ENCODE results near the gene SPTBN1. TPM values are rescaled to one million over a fixed set of nuclear protein-coding genes. Genes with fewer than 3 reads are reported as not detected.

Gene SPTBN1
- total and polyA plus RNA-seq, 2 of the 13 experiments (the other 11 are each of a cell fraction or from before 2014, with no cell fraction given) = 123 to 299 TPM

GRCh38 chr2:54574107-54574859, 118.2 kb downstream of the SPTBN1 start (continued):
- TF ChIP-seq RFX3 (CRISPR knock-in tag; IDR thresholded peaks at IDR 0.05) = no peak
- TF ChIP-seq SMYD3 (CRISPR knock-in tag; IDR thresholded peaks at IDR 0.05) = no peak
- no peak for TF ChIP-seq GABPA (IDR thresholded peaks at IDR 0.05; ENCODE audit: low read depth, low read length)
- no peak for TF ChIP-seq GABPA (CRISPR knock-in tag; IDR thresholded peaks at IDR 0.05; ENCODE audit: low read depth)
- TF ChIP-seq ZNF350 (CRISPR knock-in tag; IDR thresholded peaks at IDR 0.05; ENCODE audit: borderline replicate concordance, low read depth) = peak; percentile 36; the same call in 1 of the 2 replicates
- TF ChIP-seq HOMEZ (CRISPR knock-in tag; IDR thresholded peaks at IDR 0.05; ENCODE audit: low read depth) = peak; percentile 60; the same call in 1 of the 2 replicates
- TF ChIP-seq, protein P1, sequence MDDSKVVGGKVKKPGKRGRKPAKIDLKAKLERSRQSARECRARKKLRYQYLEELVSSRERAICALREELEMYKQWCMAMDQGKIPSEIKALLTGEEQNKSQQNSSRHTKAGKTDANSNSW (CRISPR knock-in tag; IDR thresholded peaks at IDR 0.05; ENCODE audit: borderline replicate concordance) = no peak
- no peak for TF ChIP-seq SMC3 (IDR thresholded peaks at IDR 0.05; ENCODE audit: low read length)
- no peak for TF ChIP-seq REPIN1 (CRISPR knock-in tag; IDR thresholded peaks at IDR 0.05; ENCODE audit: borderline replicate concordance, low read depth)
- no peak for TF ChIP-seq HNRNPUL1 (IDR thresholded peaks at IDR 0.05; ENCODE audit: low read depth, low read length)
- no peak for TF ChIP-seq BRD4 (CRISPR knock-in tag; IDR thresholded peaks at IDR 0.05)
- TF ChIP-seq SOX6 (IDR thresholded peaks at IDR 0.05) = no peak
- peak; percentile 97 for TF ChIP-seq SOX6 (CRISPR knock-in tag; IDR thresholded peaks at IDR 0.05)
- TF ChIP-seq ZNF75D (CRISPR knock-in tag; IDR thresholded peaks at IDR 0.05; ENCODE audit: borderline replicate concordance) = no peak
- TF ChIP-seq ZBTB20 (CRISPR knock-in tag; IDR thresholded peaks at IDR 0.05; ENCODE audit: borderline replicate concordance, low read depth) = peak; percentile 96; the same call in 1 of the 2 replicates
- peak; percentile 57; the same call in 1 of the 2 replicates for TF ChIP-seq ZNF124 (CRISPR knock-in tag; IDR thresholded peaks at IDR 0.05)
- TF ChIP-seq IRX3 (CRISPR knock-in tag; IDR thresholded peaks at IDR 0.05; ENCODE audit: borderline replicate concordance, low read depth) = no peak
- no peak for TF ChIP-seq HCFC1 (IDR thresholded peaks at IDR 0.05; ENCODE audit: low read depth, low read length)
- no peak for TF ChIP-seq GTF3A (CRISPR knock-in tag; conservative IDR thresholded peaks at IDR 0.05)
- peak; percentile 52; the same call in 1 of the 2 replicates for TF ChIP-seq NFIC (IDR thresholded peaks at IDR 0.05; ENCODE audit: low read length)
- TF ChIP-seq HNF4G (IDR thresholded peaks at IDR 0.05; ENCODE audit: borderline replicate concordance, low read depth, low read length) = peak; percentile 88
- peak; percentile 14; the same call in 1 of the 2 replicates for TF ChIP-seq HNF4G (CRISPR knock-in tag; IDR thresholded peaks at IDR 0.05; ENCODE audit: borderline replicate concordance, low read depth)
- TF ChIP-seq ZBTB7B (CRISPR knock-in tag; IDR thresholded peaks at IDR 0.05) = no peak
- TF ChIP-seq ZNF569 (CRISPR knock-in tag; IDR thresholded peaks at IDR 0.05; ENCODE audit: borderline replicate concordance) = no peak
- TF ChIP-seq ZNF101 (CRISPR knock-in tag; IDR thresholded peaks at IDR 0.05; ENCODE audit: borderline replicate concordance, low read depth) = no peak
- no peak for TF ChIP-seq NFRKB (IDR thresholded peaks at IDR 0.05)
- TF ChIP-seq ZNF713 (CRISPR knock-in tag; IDR thresholded peaks at IDR 0.05) = no peak
- TF ChIP-seq PHF8 (CRISPR knock-in tag; IDR thresholded peaks at IDR 0.05) = 0 out of 2 replicates have a peak, but pooled peaks have one; percentile 21
- no peak for TF ChIP-seq ZNF800 (CRISPR knock-in tag; IDR thresholded peaks at IDR 0.05)
- peak; percentile 54; the same call in 1 of the 2 replicates for TF ChIP-seq KDM1A (CRISPR knock-in tag; IDR thresholded peaks at IDR 0.05)
